Urinary bladder (tissue), 4 donors: ENCODE results near the gene CHCHD6. TPM values are rescaled to one million over a fixed set of nuclear protein-coding genes. Genes with fewer than 3 reads are reported as not detected.
"Not testable (repeated sequence)": the region's sequence is repeated elsewhere in the genome, so short reads cannot be mapped to it uniquely, and the experiment has no call there.

ENCODE experiments used
- DNase-seq: peaks from one replicate; pipeline ENCODE4 v3.0.0-alpha.2; 2015; ENCODE audit errors: extremely low spot score
- H3K27ac ChIP-seq: one replicate; pipeline ENCODE4 v1.5.1; 2013; ENCODE audit warnings: low read depth, mild to moderate bottlenecking, moderate library complexity
- H3K36me3 ChIP-seq: one replicate; pipeline ENCODE4 v1.6.1; 2013; ENCODE audit warnings: mild to moderate bottlenecking, moderate library complexity; ENCODE audit not compliant: insufficient read depth
- H3K4me1 ChIP-seq: one replicate; pipeline ENCODE4 v1.6.1; 2013; ENCODE audit warnings: mild to moderate bottlenecking, moderate library complexity; ENCODE audit not compliant: insufficient read depth
- H3K4me3 ChIP-seq: one replicate; pipeline ENCODE4 v1.5.1; 2013; ENCODE audit warnings: low read depth, low read length
- WGBS: extraction: QIAGEN DNeasy Blood & Tissue Kit; methylation state at CpG from one replicate; pipeline ENCODE4 v1.1.7; 2013; 5-methylcytosine and 5-hydroxymethylcytosine counted together
- polyA plus RNA-seq: library from polyadenylated mRNA; stranded (reverse); fragments of 200-250 nt; gene quantifications from one replicate; pipeline ENCODE4 v1.2.3, GENCODE V29; 2013
- total RNA-seq: library from RNA; depleted of rRNA; stranded (reverse); fragments of >200 nt; gene quantifications from one replicate; pipeline ENCODE4 v1.2.3, GENCODE V29; 2014
- donor health status: healthy with polysubstance abuse.
- donor health status: healthy.

Gene CHCHD6
- total and polyA plus RNA-seq, 2 donors, result 5.4 to 20.9 TPM

GRCh38 chr3:126801312-126801711 is 97.3 kb downstream of the CHCHD6 start:
- H3K36me3 ChIP-seq, H3K4me1 ChIP-seq, H3K27ac ChIP-seq, DNase-seq, H3K4me3 ChIP-seq: not testable (repeated sequence)
- WGBS, result over 99% methylated on average over 11 of the region's 11 CpGs

DNA sequence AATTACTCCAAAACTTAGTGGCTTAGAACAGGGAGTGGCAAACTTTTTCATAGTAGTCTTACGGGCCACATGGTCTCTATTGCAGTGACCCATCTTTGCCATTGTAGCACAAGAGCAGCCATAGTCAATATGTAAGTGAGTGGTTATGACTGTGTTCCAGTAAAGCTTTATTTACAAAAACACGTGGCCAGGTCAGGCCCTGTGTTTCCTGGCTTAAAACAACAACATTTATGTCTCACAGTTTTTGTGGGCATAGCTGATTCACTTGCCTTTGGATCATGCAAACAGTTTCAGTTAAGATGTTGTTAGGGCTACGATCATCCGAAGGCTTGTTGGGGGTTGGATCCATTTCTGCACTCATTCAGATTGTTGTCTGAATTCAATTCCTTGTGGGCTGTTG is 103.8 kb downstream of the CHCHD6 start:
- 90% methylated on average over 4 of the region's 4 CpGs for WGBS
- H3K4me1 ChIP-seq, result no peaks in the 10 kb centered on the region

GRCh38 chr3:126811530-126811929 is 107.5 kb downstream of the CHCHD6 start:
- H3K4me1 ChIP-seq, result no peaks in the 10 kb centered on the region
- no peak for DNase-seq
- WGBS, result 93% methylated on average over 1 of the region's 1 CpG
- no peaks in the 10 kb centered on the region for H3K36me3 ChIP-seq
- no peak overlapping the region for H3K4me3 ChIP-seq
- H3K27ac ChIP-seq, result no peak overlapping the region

More for the DNA sequence above, 103.8 kb downstream of the CHCHD6 start:
- Histone ChIP-seq H3K36me3 (no peaks in the 10 kb centered on the region), H3K27ac (no peak overlapping the region), H3K4me3 (no peak overlapping the region)
- DNase-seq, result no peak

DNA sequence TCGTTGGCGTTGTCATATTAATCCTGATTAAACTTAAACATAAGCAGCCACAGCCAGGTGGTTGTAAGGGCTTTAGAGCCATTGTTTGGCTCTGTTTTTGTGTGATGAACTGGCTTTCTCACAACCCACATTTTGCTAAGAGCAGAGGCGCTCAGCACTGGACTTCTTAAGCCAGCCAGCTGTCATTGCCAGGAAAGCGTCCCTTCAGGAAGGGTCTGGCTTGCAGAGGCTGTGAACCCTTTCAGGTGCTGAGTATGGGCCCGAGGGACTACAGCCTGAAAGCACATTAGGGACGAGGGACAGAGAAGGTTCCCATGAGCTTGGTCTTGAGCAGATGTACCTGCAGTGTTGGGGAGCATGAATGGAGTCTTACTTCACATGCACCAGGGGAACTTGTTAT is 112.3 kb downstream of the CHCHD6 start:
- no peak for DNase-seq
- no peak overlapping the region for H3K27ac ChIP-seq
- H3K4me3 ChIP-seq, result no peak overlapping the region
- no peaks in the 10 kb centered on the region for H3K4me1 ChIP-seq
- no peaks in the 10 kb centered on the region for H3K36me3 ChIP-seq
- WGBS, result 68% methylated on average over 6 of the region's 6 CpGs

DNA sequence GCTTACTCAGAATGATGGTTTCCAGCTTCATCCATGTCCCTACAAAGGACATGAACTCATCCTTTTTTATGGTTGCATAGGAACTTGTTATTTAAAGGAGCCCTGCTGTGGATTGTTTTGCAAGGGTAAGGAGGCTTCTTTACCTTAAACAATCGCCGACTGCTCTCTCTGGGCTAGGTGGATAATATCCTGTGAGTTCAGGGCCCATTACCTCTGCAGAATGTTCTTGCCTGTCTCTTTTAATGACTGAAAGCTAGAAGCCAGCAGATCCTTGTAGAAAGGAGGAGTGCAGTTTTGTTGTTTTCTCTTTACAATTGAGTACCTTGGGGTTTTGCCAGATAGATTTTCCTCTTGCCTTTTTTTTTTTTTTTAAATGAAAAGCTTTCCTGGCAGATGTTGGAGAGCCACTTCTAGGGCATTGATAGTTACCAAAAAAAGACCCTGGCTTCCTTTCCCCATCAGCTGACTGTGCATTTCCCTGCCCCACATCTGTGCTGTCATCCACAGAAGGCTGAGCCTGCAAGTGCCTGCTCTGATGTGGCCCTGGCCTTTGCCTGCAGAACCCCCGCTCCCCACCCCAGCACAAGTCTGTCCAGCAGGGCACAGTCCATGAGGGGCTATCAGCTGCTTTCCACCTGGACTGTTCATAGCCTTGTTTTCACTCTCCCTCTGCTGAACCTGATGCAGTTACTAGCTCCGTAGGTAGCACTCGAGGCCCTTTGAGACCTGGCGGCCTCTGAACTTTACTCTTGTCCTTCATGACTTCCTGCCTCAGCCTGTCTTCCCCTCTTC is 113.1 kb downstream of the CHCHD6 start:
- Histone ChIP-seq H3K4me3 (no peak overlapping the region), H3K36me3 (no peaks in the 10 kb centered on the region), H3K4me1 (no peaks in the 10 kb centered on the region), H3K27ac (no peak overlapping the region)
- no peak for DNase-seq
- 61% methylated on average over 6 of the region's 6 CpGs for WGBS

GRCh38 chr3:126817781-126818180 is 113.7 kb downstream of the CHCHD6 start:
- no peak for DNase-seq
- WGBS, result 98% methylated on average over 1 of the region's 1 CpG
- Histone ChIP-seq H3K4me1 (no peaks in the 10 kb centered on the region), H3K36me3 (no peaks in the 10 kb centered on the region), H3K27ac (no peak overlapping the region), H3K4me3 (no peak overlapping the region)

DNA sequence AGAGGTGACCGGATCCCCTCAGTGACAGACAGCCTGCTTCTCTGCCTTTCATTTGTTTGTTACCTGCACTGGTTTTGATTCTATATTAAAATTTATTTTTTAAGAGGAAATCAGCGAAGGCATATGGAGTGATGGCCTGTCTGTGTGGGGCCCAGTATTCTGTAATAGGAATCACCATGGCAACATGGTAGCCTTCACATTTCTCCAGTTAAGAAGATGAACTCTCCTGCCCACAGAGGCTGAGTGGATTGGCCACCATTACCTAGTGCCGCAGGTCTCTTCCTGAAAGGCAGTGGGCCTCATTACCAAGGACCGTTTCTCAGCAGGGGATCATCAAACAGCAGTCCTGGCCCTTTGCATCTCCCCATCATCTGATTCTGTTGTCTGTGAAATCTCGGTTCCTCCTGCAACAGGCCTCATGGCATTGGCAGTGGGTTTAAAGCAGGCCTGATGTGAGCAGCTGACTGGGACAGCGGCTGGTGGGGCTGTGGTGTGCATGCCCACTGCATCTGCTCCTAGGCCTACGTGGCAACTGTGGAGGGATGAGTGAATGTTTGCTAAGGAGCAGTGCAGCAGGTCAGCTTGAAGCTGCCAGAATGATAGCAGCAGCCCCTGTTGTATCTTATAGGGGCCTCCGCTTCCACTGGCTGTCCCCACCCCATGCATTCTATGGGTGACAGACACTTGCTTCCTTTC is 114.5 kb downstream of the CHCHD6 start:
- 94% methylated on average over 8 of the region's 8 CpGs for WGBS
- no peak for DNase-seq
- H3K4me3 ChIP-seq, result no peak overlapping the region
- H3K36me3 ChIP-seq, result no peaks in the 10 kb centered on the region
- no peak overlapping the region for H3K27ac ChIP-seq
- no peaks in the 10 kb centered on the region for H3K4me1 ChIP-seq

DNA sequence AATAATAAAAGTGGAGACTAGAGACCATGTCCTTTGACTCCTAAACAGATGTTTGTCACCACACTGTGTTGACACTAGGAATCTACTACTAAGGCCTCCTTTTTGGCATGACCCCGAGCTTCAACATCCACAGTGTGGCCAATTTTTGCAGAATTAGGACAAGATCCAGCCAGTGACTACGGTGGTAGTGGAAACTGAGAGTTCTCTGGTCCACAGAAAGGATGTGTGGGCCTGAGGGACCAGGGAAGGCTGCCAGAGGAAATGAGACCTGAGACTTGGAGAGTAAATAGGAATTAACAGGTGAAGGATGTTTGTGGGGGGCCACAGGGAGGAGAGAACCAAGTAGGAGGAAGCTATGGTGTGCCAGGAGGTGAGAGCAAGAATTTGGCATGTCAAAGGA is 122.7 kb downstream of the CHCHD6 start:
- Histone ChIP-seq H3K36me3 (no peaks in the 10 kb centered on the region), H3K27ac (no peak overlapping the region), H3K4me3 (no peak overlapping the region), H3K4me1 (no peaks in the 10 kb centered on the region)
- no peak for DNase-seq
- 74% methylated on average over 2 of the region's 2 CpGs for WGBS

DNA sequence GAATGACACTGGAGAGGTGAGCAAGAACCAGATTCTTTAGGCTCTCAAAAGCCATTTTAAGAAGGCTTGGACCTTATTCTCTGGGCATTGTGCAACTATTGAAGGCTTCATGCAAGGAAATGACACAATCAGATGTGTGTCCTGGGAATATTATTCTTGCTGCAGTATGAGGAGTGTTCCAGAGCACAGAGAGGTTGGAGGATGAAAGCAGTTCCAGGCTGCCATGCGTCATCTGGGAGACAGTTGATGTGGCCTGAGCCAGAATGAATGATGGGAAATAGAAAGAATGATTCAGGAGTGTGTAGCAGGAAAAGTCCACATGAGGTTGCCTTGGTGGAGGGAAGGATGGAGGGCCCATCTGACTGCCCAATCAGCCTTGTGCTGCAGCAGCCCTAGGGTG is 123.1 kb downstream of the CHCHD6 start:
- Histone ChIP-seq H3K36me3 (no peaks in the 10 kb centered on the region), H3K4me3 (no peak overlapping the region), H3K27ac (no peak overlapping the region), H3K4me1 (no peaks in the 10 kb centered on the region)
- 87% methylated on average over 1 of the region's 1 CpG for WGBS
- DNase-seq, result no peak

GRCh38 chr3:126828306-126828705 is 124.3 kb downstream of the CHCHD6 start:
- Histone ChIP-seq H3K4me1 (no peaks in the 10 kb centered on the region), H3K4me3 (no peak overlapping the region), H3K27ac (no peak overlapping the region), H3K36me3 (no peaks in the 10 kb centered on the region)
- 70% methylated on average over 5 of the region's 5 CpGs for WGBS
- no peak for DNase-seq

DNA sequence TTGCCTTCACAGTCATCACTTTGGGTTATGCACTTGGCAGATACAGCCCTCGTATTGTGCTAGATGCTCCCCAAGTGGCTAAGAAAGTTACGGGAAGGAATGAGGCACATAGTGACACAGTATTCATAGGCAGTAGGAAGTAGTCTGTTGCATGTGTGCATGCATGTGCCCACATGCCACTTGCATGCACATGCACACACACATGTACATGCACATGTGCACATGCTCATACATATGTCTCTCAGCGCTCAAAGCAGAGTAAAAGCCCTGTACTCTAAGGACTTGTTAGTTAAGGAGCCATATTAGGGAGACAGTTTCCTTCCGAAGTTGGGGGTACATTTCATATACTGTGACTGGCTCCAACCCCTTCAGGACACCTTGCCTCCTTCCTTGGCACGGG is 128.9 kb downstream of the CHCHD6 start:
- 96% methylated on average over 5 of the region's 5 CpGs for WGBS
- DNase-seq, result no peak
- no peak overlapping the region for H3K4me3 ChIP-seq
- H3K27ac ChIP-seq, result no peak overlapping the region
- no peaks in the 10 kb centered on the region for H3K4me1 ChIP-seq
- H3K36me3 ChIP-seq, result no peaks in the 10 kb centered on the region

DNA sequence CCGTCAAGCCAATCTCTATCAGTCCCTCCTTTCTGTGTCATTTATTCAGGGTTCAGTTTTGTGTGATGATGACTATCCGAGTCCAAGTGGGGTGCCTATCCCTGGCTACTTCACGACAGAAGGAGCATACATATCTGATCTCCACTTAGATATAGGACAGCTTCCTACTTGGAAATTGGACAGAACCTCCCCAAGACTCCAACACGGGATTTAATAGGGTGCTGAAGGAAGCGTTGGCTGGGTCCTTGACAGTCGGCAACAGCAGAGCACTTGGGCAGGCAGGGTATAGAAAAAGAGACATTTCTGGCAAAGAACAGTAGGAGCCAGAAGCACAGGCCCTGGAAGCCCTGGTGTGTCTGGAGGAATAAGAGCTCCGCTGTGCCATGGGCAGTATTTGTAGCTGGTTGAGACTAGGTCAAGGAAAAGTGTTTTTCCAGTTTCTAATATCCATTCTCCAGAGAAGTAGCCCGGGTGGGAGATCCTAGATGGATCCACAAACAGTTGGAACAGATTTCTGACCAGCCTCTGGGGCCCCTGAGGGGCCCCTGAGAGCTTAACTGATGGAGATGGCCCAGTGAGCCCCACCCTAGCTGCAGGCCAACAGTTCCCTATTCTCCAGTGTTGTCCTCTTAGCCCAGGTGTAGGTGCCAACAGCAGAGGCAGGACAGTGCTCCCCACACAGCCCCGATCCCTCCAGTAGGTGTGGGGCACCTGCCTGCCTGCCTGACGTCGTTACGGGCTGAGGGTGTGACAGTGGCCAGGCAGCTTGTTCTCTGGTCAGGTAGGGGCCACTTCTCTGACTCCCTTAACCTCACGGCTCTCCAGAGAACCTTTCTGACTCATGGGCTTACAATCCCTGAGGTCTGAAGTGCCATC is 130.8 kb downstream of the CHCHD6 start:
- Histone ChIP-seq H3K36me3 (no peaks in the 10 kb centered on the region), H3K27ac (no peak overlapping the region), H3K4me3 (no peak overlapping the region), H3K4me1 (no peaks in the 10 kb centered on the region)
- no peak for DNase-seq
- WGBS, result 77% methylated on average over 13 of the region's 13 CpGs

DNA sequence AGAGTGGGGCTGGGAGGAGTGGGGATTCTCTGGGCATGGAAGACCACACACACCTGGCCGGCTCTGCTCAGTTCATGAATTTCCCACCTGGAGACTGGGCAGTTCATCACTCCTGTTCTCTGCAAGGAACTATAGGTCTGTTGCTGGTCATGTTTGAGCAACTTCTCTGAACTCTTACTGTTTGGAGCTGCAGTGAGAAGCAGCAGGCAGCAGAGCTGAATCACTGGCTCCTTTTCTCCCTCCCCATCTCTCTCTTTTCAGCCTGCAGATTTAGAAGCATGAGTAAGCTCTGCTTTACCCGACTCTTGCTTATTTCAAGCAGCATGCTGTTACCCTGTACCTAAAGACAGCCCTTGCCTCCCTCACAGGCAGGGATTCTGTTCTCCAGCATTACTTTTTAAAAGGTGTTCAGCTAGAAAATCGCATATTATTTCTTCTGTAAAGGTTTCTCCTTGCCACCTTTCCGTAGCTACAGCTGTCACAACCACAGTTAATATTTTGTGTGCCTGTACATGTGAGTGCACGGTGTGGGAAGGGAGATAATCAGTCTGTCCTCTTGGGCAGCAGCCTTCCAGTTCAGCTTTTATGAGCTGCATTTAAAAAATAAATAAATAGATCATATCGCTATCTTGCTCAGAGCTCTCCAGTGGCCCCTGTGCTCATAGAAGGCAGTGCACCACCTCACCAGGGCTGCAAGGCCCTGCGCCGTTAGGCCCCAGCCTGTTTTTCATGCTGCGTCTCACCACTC is 131.6 kb downstream of the CHCHD6 start:
- H3K4me3 ChIP-seq, result no peak overlapping the region
- no peaks in the 10 kb centered on the region for H3K4me1 ChIP-seq
- H3K27ac ChIP-seq, result no peak overlapping the region
- peak; percentile 14 for DNase-seq
- H3K36me3 ChIP-seq, result no peaks in the 10 kb centered on the region
- WGBS, result 52% methylated on average over 9 of the region's 9 CpGs
